GM12872 (cell line): ENCODE results near the gene GARIN5B.

ENCODE experiments used
- CTCF ChIP-seq: IDR thresholded peaks from 3 replicates; pipeline ENCODE4 v1.5.1; 2011; ENCODE audit warnings: low read depth, mild to moderate bottlenecking, low read length, moderate library complexity; ENCODE audit not compliant: insufficient read depth

The GARIN5B gene

GRCh38 chr19:55339889-55340783 lies 22.9 kb downstream of the GARIN5B start:
- no peak for TF ChIP-seq CTCF

GRCh38 chr19:55339105-55339888 lies 23.8 kb downstream of the GARIN5B start, which contains the start of gene KMT5C:
KMT5C (plus strand) TSS chr19:55339876; CDS start chr19:55341937, 2,061 bp downstream.
- no peak for TF ChIP-seq CTCF

GRCh38 chr19:55336101-55336500 lies 27.0 kb downstream of the GARIN5B start:
- no peak for TF ChIP-seq CTCF

GRCh38 chr19:55333870-55334269 lies 29.2 kb downstream of the GARIN5B start:
- TF ChIP-seq CTCF = no peak

- TF ChIP-seq CTCF = no peak
These were observed 37.9 kb downstream of the GARIN5B start, which contains the start of gene TMEM150B for GRCh38 chr19:55325172-55325571. TMEM150B (minus strand) TSS chr19:55325341; CDS start chr19:55321036, 4,305 bp downstream.

- no peak for TF ChIP-seq CTCF
These were observed 38.4 kb downstream of the GARIN5B start for GRCh38 chr19:55324662-55325061.

GRCh38 chr19:55322204-55322885 lies 40.7 kb downstream of the GARIN5B start:
- TF ChIP-seq CTCF = no peak
